IMR-90 (cell line): ENCODE data around the gene MTCP1. TPM values are rescaled to one million over a fixed set of nuclear protein-coding genes. Genes with fewer than 3 reads are reported as not detected.

Experiments used
- ATAC-seq: fragments of 200-7000 bp; cut with Tn5 transposase; 2 replicates; pipeline ENCODE4 v1.9.1; 2020; ENCODE audit warnings: low read depth, mild to moderate bottlenecking, moderate library complexity
- BruUV-seq: library from RNA; stranded (reverse); fragments of 400-500 nt; replicated peaks from 2 replicates; lab custom pipeline; 2021; lab: Mats Ljungman, UMichigan
- CTCF ChIA-PET: fragments of 300-600 bp; formaldehyde crosslinking; extraction: SDS; loops from one replicate; lab custom pipeline; 2021; ENCODE audit warnings: antibody characterized with exemption; lab: Yijun Ruan, JAX
- POLR2A ChIA-PET: fragments of 300-600 bp; sonication (Branson Sonifier 250); formaldehyde crosslinking; loops from one replicate; lab custom pipeline; 2022; ENCODE audit warnings: antibody characterized with exemption; ENCODE audit not compliant: unreplicated experiment; lab: Charles Lee
- DNase-seq: peaks from one replicate; pipeline ENCODE4 v3.0.0; 2013
- H2AFZ ChIP-seq: replicated peaks from 2 replicates; pipeline ENCODE3; 2013; ENCODE audit warnings: low read length, mild to moderate bottlenecking; ENCODE audit not compliant: poor library complexity
- H2AK5ac ChIP-seq: 2 replicates; pipeline ENCODE4 v1.6.1; 2013; ENCODE audit warnings: low read depth, low read length, inconsistent platforms
- H2AK9ac ChIP-seq: replicated peaks from 2 replicates; pipeline ENCODE3; 2013; ENCODE audit warnings: mild to moderate bottlenecking, low read depth, low read length, moderate library complexity; ENCODE audit not compliant: poor library complexity
- H2BK120ac ChIP-seq: 2 replicates; pipeline ENCODE4 v1.6.1; 2013; ENCODE audit warnings: low read depth, low read length, inconsistent platforms
- H2BK15ac ChIP-seq: 3 replicates; pipeline ENCODE4 v1.6.1; 2013; ENCODE audit warnings: low read depth, low read length, inconsistent platforms
- H2BK20ac ChIP-seq: 2 replicates; pipeline ENCODE4 v1.6.1; 2013; ENCODE audit warnings: low read depth, mild to moderate bottlenecking, inconsistent platforms, low read length, moderate library complexity
- H2BK5ac ChIP-seq: 2 replicates; pipeline ENCODE4 v1.6.1; 2013; ENCODE audit warnings: mild to moderate bottlenecking, low read depth, low read length, inconsistent platforms; ENCODE audit not compliant: poor library complexity, severe bottlenecking
- H3K14ac ChIP-seq: replicated peaks from 2 replicates; pipeline ENCODE4 v1.6.1; 2013; ENCODE audit warnings: low read depth, low read length, inconsistent platforms
- H3K18ac ChIP-seq: 2 replicates; pipeline ENCODE4 v1.6.1; 2013; ENCODE audit warnings: low read depth, low read length, control low read depth
- H3K23ac ChIP-seq: 2 replicates; pipeline ENCODE4 v1.6.1; 2013; ENCODE audit warnings: low read depth, low read length, inconsistent platforms
- H3K27ac ChIP-seq: 2 replicates; pipeline ENCODE4 v1.5.1; 2013; ENCODE audit warnings: mild to moderate bottlenecking, control low read depth, low read length; ENCODE audit not compliant: insufficient read depth
- H3K27me3 ChIP-seq: 2 replicates; pipeline ENCODE4 v1.6.1; 2013; ENCODE audit warnings: low read length; ENCODE audit not compliant: control insufficient read depth, insufficient read depth
- H3K36me3 ChIP-seq: 2 replicates; pipeline ENCODE4 v1.6.1; 2013; ENCODE audit warnings: low read length, mixed read lengths; ENCODE audit not compliant: control insufficient read depth, insufficient read depth
- H3K4ac ChIP-seq: 2 replicates; pipeline ENCODE4 v1.6.1; 2013; ENCODE audit warnings: low read depth, low read length, inconsistent platforms
- H3K4me1 ChIP-seq: 2 replicates; pipeline ENCODE4 v1.6.1; 2013; ENCODE audit warnings: low read length, mixed read lengths; ENCODE audit not compliant: control insufficient read depth, insufficient read depth
- H3K4me2 ChIP-seq: 2 replicates; pipeline ENCODE4 v1.6.1; 2013; ENCODE audit warnings: low read depth, mild to moderate bottlenecking, control low read depth, low read length, moderate library complexity
- H3K4me3 ChIP-seq: 2 replicates; pipeline ENCODE4 v1.5.1; 2013; ENCODE audit warnings: low read depth, mild to moderate bottlenecking, control low read depth, low read length, moderate library complexity; ENCODE audit not compliant: insufficient read depth
- H3K56ac ChIP-seq: 2 replicates; pipeline ENCODE4 v1.6.1; 2013; ENCODE audit warnings: low read length, inconsistent platforms; ENCODE audit not compliant: insufficient read depth; ENCODE audit errors: extremely low read depth
- H3K79me1 ChIP-seq, 2 experiments: 2 replicates each; pipeline ENCODE4 v1.6.1; 2013; ENCODE audit warnings: low read length in 2 of 2, inconsistent platforms in 1 of 2, low read depth in 1 of 2
- H3K9ac ChIP-seq: 2 replicates; pipeline ENCODE4 v1.6.1; 2013; ENCODE audit warnings: low read depth, low read length, control low read depth
- H3K9me1 ChIP-seq: 2 replicates; pipeline ENCODE4 v1.6.1; 2013; ENCODE audit warnings: low read length, inconsistent platforms; ENCODE audit not compliant: insufficient read depth
- H3K9me3 ChIP-seq: 2 replicates; pipeline ENCODE4 v1.6.1; 2013; ENCODE audit warnings: low read length; ENCODE audit not compliant: control insufficient read depth, insufficient read depth
- H4K20me1 ChIP-seq: 2 replicates; pipeline ENCODE4 v1.6.1; 2013; ENCODE audit warnings: low read length, inconsistent platforms; ENCODE audit not compliant: insufficient read depth
- H4K5ac ChIP-seq: 2 replicates; pipeline ENCODE4 v1.6.1; 2013; ENCODE audit warnings: mild to moderate bottlenecking, low read depth, low read length, control low read depth
- H4K8ac ChIP-seq, 2 experiments: 2 replicates each; pipeline ENCODE4 v1.6.1; 2013; ENCODE audit warnings: low read depth in 2 of 2, low read length in 2 of 2, control low read depth in 1 of 2, inconsistent platforms in 1 of 2
- H4K91ac ChIP-seq: 2 replicates; pipeline ENCODE4 v1.6.1; 2013; ENCODE audit warnings: low read depth, low read length, inconsistent platforms; ENCODE audit not compliant: insufficient read depth
- BHLHE40 ChIP-seq: fragments of 150-350 bp; IDR thresholded peaks from 2 replicates; pipeline ENCODE4 v1.6.1; 2016; ENCODE audit warnings: mild to moderate bottlenecking, low read depth, low read length
- CEBPB ChIP-seq: IDR thresholded peaks from 2 replicates; pipeline ENCODE4 v1.6.1; 2012; ENCODE audit warnings: low read depth, low read length, improper control_type of control experiment
- CHD1 ChIP-seq: IDR thresholded peaks from 2 replicates; pipeline ENCODE4 v1.6.1; 2012; ENCODE audit warnings: low read depth, low read length, improper control_type of control experiment
- ELK1 ChIP-seq: fragments of 150-350 bp; IDR thresholded peaks from 2 replicates; pipeline ENCODE4 v1.6.1; 2016; ENCODE audit warnings: low read depth, mild to moderate bottlenecking, low read length, moderate library complexity, borderline replicate concordance
- FOS ChIP-seq: fragments of 150-350 bp; IDR thresholded peaks from 2 replicates; pipeline ENCODE4 v1.6.1; 2016; ENCODE audit warnings: low read depth, low read length
- MAFK ChIP-seq: IDR thresholded peaks from 2 replicates; pipeline ENCODE4 v1.6.1; 2012; ENCODE audit warnings: low read depth, low read length, improper control_type of control experiment
- MAZ ChIP-seq: IDR thresholded peaks from 2 replicates; pipeline ENCODE4 v1.6.1; 2012; ENCODE audit warnings: low read depth, mild to moderate bottlenecking, low read length, improper control_type of control experiment, moderate library complexity, borderline replicate concordance
- MXI1 ChIP-seq: IDR thresholded peaks from 2 replicates; pipeline ENCODE4 v1.6.1; 2012; ENCODE audit warnings: low read depth, mild to moderate bottlenecking, low read length, moderate library complexity, borderline replicate concordance
- NFE2L2 ChIP-seq: fragments of 150-350 bp; IDR thresholded peaks from 2 replicates; pipeline ENCODE4 v1.6.1; 2016; ENCODE audit warnings: low read depth, mild to moderate bottlenecking, low read length
- POLR2A ChIP-seq: IDR thresholded peaks from 2 replicates; pipeline ENCODE4 v1.6.1; 2012; ENCODE audit warnings: mild to moderate bottlenecking, low read depth, low read length
- RAD21 ChIP-seq: IDR thresholded peaks from 2 replicates; pipeline ENCODE4 v1.6.1; 2012; ENCODE audit warnings: low read length, improper control_type of control experiment
- RCOR1 ChIP-seq: IDR thresholded peaks from 2 replicates; pipeline ENCODE4 v1.6.1; 2012; ENCODE audit warnings: mild to moderate bottlenecking, low read length, improper control_type of control experiment; ENCODE audit not compliant: insufficient replicate concordance
- RFX5 ChIP-seq: IDR thresholded peaks from 2 replicates; pipeline ENCODE4 v1.8.0; 2012; ENCODE audit warnings: low read depth, mild to moderate bottlenecking, low read length, moderate library complexity
- SMC3 ChIP-seq: fragments of 150-350 bp; IDR thresholded peaks from 2 replicates; pipeline ENCODE4 v1.6.1; 2016; ENCODE audit warnings: low read depth, mild to moderate bottlenecking, antibody characterized with exemption, low read length, moderate library complexity
- WGBS, 2 experiments: methylation state at CpG; one replicate each; pipeline versions ENCODE4 v1.1.5 to v1.1.7; 2013; ENCODE audit warnings: missing lambda C conversion rate in 2 of 2; ENCODE audit not compliant: insufficient read length in 1 of 2; ENCODE audit errors: extremely low coverage in 2 of 2; 5-methylcytosine and 5-hydroxymethylcytosine counted together
- dilution Hi-C: fragments of 300-500 bp; cut with HindIII; formaldehyde crosslinking; loops from one replicate; pipeline ENCODE4 v1.14.3; 2018; ENCODE audit warnings: low sequenced_read_pairs; ENCODE audit not compliant: unreplicated experiment
- in situ Hi-C: fragments of 300-500 bp; cut with MboI; formaldehyde crosslinking; loops from 3 replicates; pipeline ENCODE4 v1.14.3; 2019; ENCODE audit warnings: low sequenced_read_pairs, inconsistent platforms, mixed read lengths
- intact Hi-C: fragments of 100-400 bp; cut with micrococcal nuclease; formaldehyde crosslinking; loops from 2 replicates; pipeline ENCODE4 v1.10.0; 2022
- polyA plus RNA-seq, 3 experiments: library from polyadenylated mRNA; depleted of rRNA; stranded (reverse); fragments of >200 nt; gene quantifications; 2 replicates each; pipeline ENCODE4 v1.2.3, GENCODE V29; 2012; ENCODE audit warnings: low replicate concordance in 1 of 3
- total RNA-seq: library from RNA; depleted of rRNA; stranded (reverse); fragments of >200 nt; gene quantifications from 2 replicates; pipeline ENCODE4 v1.2.3, GENCODE V29; 2012
- TF ChIP-seq, protein P1 (sequence below): fragments of 150-350 bp; IDR thresholded peaks from 2 replicates; pipeline ENCODE4 v1.6.1; 2017; ENCODE audit warnings: mild to moderate bottlenecking, antibody characterized with exemption, low read length, low read depth
- TF ChIP-seq, protein P2 (sequence below): conservative IDR thresholded peaks from 2 replicates; pipeline ENCODE4 v1.5.1; 2012; ENCODE audit warnings: mild to moderate bottlenecking, low read depth, low read length, improper control_type of control experiment

MTCP1 gene
- total and polyA plus RNA-seq, 2 of the 4 experiments (the other 2 are of a cell fraction): 0.54 to 4.2 TPM

DNA sequence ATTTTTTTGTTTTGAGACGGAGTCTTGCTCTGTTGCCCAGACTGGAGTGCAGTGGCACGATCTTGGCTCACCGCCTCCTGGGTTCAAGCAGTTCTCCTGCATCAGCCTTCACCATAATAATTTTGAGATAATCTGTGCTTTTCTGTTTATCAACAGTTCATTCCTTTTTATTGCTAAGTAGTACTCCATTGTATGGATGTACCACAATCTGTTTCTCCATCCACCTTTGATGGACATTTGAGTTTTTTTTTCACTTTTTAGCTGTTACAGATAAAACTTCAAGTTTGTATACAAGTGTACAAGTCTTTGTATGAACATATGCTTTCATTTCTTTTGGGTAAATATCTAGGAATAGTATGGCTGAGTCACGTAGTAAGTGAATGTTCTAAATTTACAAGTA, 35.2 kb downstream of the MTCP1 start:
- Histone ChIP-seq H3K4ac (no peak overlapping the region), H2AFZ (no peak overlapping the region), H3K18ac (no peak overlapping the region), H3K4me2 (no peak overlapping the region), H3K4me3 (no peak overlapping the region), H4K20me1 (no peaks in the 10 kb centered on the region), H3K9me1 (no peaks in the 10 kb centered on the region), H4K8ac (no peak overlapping the region), H3K79me1 (no peaks in the 10 kb centered on the region), H4K5ac (no peak overlapping the region), H2BK5ac (no peak overlapping the region), H3K9me3 (no peaks in the 10 kb centered on the region), H2AK5ac (no peak overlapping the region), H3K27ac (no peak overlapping the region), H3K14ac (no peak overlapping the region), H3K36me3 (no peaks in the 10 kb centered on the region), H3K23ac (no peak overlapping the region), H2BK15ac (no peak overlapping the region), H2BK20ac (no peak overlapping the region), H3K4me1 (no peaks in the 10 kb centered on the region), H4K91ac (no peak overlapping the region), H2AK9ac (no peak overlapping the region), H3K56ac (no peak overlapping the region), H3K27me3 (no peaks in the 10 kb centered on the region), H3K9ac (no peak overlapping the region), H2BK120ac (no peak overlapping the region)
- DNase-seq (no peak), ATAC-seq (no peak)
- in situ Hi-C loops (no loop called here), intact Hi-C loops (no loop called here), dilution Hi-C loops (no loop called here)
- no TSS peak for BruUV-seq
- no CpG with 5 or more reads among the region's 4 CpGs for whole genome bisulfite sequencing, 2 experiments
- TF ChIP-seq CEBPB (no peak), RCOR1 (no peak), POLR2A (no peak), MXI1 (no peak), SMC3 (no peak), FOS (no peak), ELK1 (no peak), BHLHE40 (no peak), NFE2L2 (no peak), MAZ (no peak), CHD1 (no peak), RAD21 (no peak), MAFK (no peak), RFX5 (no peak)
- TF ChIP-seq, protein P1, sequence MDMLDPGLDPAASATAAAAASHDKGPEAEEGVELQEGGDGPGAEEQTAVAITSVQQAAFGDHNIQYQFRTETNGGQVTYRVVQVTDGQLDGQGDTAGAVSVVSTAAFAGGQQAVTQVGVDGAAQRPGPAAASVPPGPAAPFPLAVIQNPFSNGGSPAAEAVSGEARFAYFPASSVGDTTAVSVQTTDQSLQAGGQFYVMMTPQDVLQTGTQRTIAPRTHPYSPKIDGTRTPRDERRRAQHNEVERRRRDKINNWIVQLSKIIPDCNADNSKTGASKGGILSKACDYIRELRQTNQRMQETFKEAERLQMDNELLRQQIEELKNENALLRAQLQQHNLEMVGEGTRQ: no peak
- TF ChIP-seq, protein P2, sequence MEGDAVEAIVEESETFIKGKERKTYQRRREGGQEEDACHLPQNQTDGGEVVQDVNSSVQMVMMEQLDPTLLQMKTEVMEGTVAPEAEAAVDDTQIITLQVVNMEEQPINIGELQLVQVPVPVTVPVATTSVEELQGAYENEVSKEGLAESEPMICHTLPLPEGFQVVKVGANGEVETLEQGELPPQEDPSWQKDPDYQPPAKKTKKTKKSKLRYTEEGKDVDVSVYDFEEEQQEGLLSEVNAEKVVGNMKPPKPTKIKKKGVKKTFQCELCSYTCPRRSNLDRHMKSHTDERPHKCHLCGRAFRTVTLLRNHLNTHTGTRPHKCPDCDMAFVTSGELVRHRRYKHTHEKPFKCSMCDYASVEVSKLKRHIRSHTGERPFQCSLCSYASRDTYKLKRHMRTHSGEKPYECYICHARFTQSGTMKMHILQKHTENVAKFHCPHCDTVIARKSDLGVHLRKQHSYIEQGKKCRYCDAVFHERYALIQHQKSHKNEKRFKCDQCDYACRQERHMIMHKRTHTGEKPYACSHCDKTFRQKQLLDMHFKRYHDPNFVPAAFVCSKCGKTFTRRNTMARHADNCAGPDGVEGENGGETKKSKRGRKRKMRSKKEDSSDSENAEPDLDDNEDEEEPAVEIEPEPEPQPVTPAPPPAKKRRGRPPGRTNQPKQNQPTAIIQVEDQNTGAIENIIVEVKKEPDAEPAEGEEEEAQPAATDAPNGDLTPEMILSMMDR: no peak
- ChIA-PET CTCF (no interaction called here), POLR2A (no interaction called here)
